Liver (tissue), 3 donors: ENCODE results near the gene RAVER2.

Source experiments
- ATF3 ChIP-seq: IDR thresholded peaks from 2 replicates; pipeline ENCODE4 v1.6.1; 2016; ENCODE audit warnings: antibody characterized with exemption
- CTCF ChIP-seq: fragments of 150-350 bp; IDR thresholded peaks from 2 replicates; pipeline ENCODE4 v1.5.1; 2017; ENCODE audit warnings: improper control_type of control experiment, low read depth, low read length; ENCODE audit not compliant: missing input control
- GABPA ChIP-seq, 2 donors: IDR thresholded peaks in 1 of 2; conservative IDR thresholded peaks in 1 of 2; 2 replicates each; pipeline ENCODE4 v1.6.1; 2016; ENCODE audit warnings: antibody characterized with exemption in 2 of 2, mild to moderate bottlenecking in 1 of 2, moderate library complexity in 1 of 2
- HNF4A ChIP-seq, 2 donors: conservative IDR thresholded peaks; 2 replicates each; pipeline ENCODE4 v1.6.1; 2016; ENCODE audit warnings: antibody characterized with exemption in 2 of 2, mild to moderate bottlenecking in 2 of 2
- HNF4G ChIP-seq: IDR thresholded peaks from 2 replicates; pipeline ENCODE4 v1.6.1; 2016; ENCODE audit warnings: antibody characterized with exemption
- MAX ChIP-seq: IDR thresholded peaks from 2 replicates; pipeline ENCODE4 v1.6.1; 2016; ENCODE audit warnings: antibody characterized with exemption
- NR2F2 ChIP-seq: IDR thresholded peaks from 2 replicates; pipeline ENCODE4 v1.6.1; 2016; ENCODE audit warnings: antibody characterized with exemption
- RAD21 ChIP-seq, 2 donors: IDR thresholded peaks; 2 replicates each; pipeline ENCODE4 v1.6.1; 2016; ENCODE audit warnings: antibody characterized with exemption in 2 of 2, mild to moderate bottlenecking in 2 of 2
- RXRA ChIP-seq, 2 donors: IDR thresholded peaks; 2 replicates each; pipeline ENCODE4 v1.6.1; 2017 to 2018; ENCODE audit warnings: antibody characterized with exemption in 2 of 2, mild to moderate bottlenecking in 1 of 2
- SP1 ChIP-seq: IDR thresholded peaks from 2 replicates; pipeline ENCODE4 v1.6.1; 2018; ENCODE audit warnings: antibody characterized with exemption, mild to moderate bottlenecking
- YY1 ChIP-seq: IDR thresholded peaks from 2 replicates; pipeline ENCODE4 v1.6.1; 2016; ENCODE audit warnings: antibody characterized with exemption, mild to moderate bottlenecking
- donor health status: healthy.
- donor health status: healthy.

- TF ChIP-seq YY1 (no peak), CTCF (no peak), NR2F2 (no peak), SP1 (no peak), GABPA (IDR thresholded peaks at IDR 0.05 in 1 of 2, conservative IDR thresholded peaks at IDR 0.05 in 1 of 2) (no peak), ATF3 (no peak), RAD21 (IDR thresholded peaks at IDR 0.05) (no peak), HNF4G (no peak), MAX (no peak), HNF4A (conservative IDR thresholded peaks at IDR 0.05) (no peak), RXRA (IDR thresholded peaks at IDR 0.05) (no peak)
Measured at GRCh38 chr1:64836802-64837201, 91.9 kb downstream of the RAVER2 start.
